ENCODE measurements around the gene TAF6L.
"Not testable (repeated sequence)": the region's sequence is repeated elsewhere in the genome, so short reads cannot be mapped to it uniquely, and the experiment has no call there.

TAF6L gene

GRCh38 chr11:62817129-62817528 is 45.9 kb downstream of the TAF6L start:
- Histone ChIP-seq H3K27me3 (no peaks in the 10 kb centered on the region), H3K9ac (no peak overlapping the region), H3K36me3 (peaks cover 87% of the 10 kb centered on the region), H3K27ac (no peak overlapping the region), H3K4me2 (no peak overlapping the region), H3K4me3 (no peak overlapping the region), H3K4me1 (no peaks in the 10 kb centered on the region), H3K9me3 (no peaks in the 10 kb centered on the region), H4K20me1 (no peaks in the 10 kb centered on the region)
- TF ChIP-seq Cebpa-rat (IDR thresholded peaks at IDR 0.05): no peak

GRCh38 chr11:62823677-62824076 is 52.5 kb downstream of the TAF6L start:
- Histone ChIP-seq H3K36me3 (peaks cover 99% of the 10 kb centered on the region), H3K27me3 (no peaks in the 10 kb centered on the region), H3K4me2 (no peak overlapping the region), H3K9ac (no peak overlapping the region), H3K9me3 (no peaks in the 10 kb centered on the region), H3K4me1 (no peaks in the 10 kb centered on the region), H4K20me1 (peaks cover 6% of the 10 kb centered on the region; the same call in 1 of the 2 replicates), H3K4me3 (no peak overlapping the region), H3K27ac (no peak overlapping the region)
- TF ChIP-seq Cebpa-rat (IDR thresholded peaks at IDR 0.05): no peak

GRCh38 chr11:62828130-62828529 is 56.9 kb downstream of the TAF6L start:
- H3K27me3 ChIP-seq, H3K9me3 ChIP-seq, H3K4me3 ChIP-seq, H3K9ac ChIP-seq, H3K27ac ChIP-seq, H3K4me2 ChIP-seq: not testable (repeated sequence)
- peaks cover 66% of the 10 kb centered on the region for H3K36me3 ChIP-seq
- H4K20me1 ChIP-seq: peaks cover 31% of the 10 kb centered on the region
- peaks cover 26% of the 10 kb centered on the region for H3K4me1 ChIP-seq

GRCh38 chr11:62830904-62831519 is 59.8 kb downstream of the TAF6L start:
- H3K36me3 ChIP-seq: peaks cover 65% of the 10 kb centered on the region
- peak overlapping the region; percentile 88 for H3K27ac ChIP-seq
- no peaks in the 10 kb centered on the region for H3K27me3 ChIP-seq
- H4K20me1 ChIP-seq: peaks cover 55% of the 10 kb centered on the region
- H3K9me3 ChIP-seq: no peaks in the 10 kb centered on the region
- H3K4me2 ChIP-seq: peak overlapping the region; percentile 92
- peak overlapping the region; percentile 91 for H3K9ac ChIP-seq
- H3K4me3 ChIP-seq: peak overlapping the region; percentile 77
- no peak for TF ChIP-seq Cebpa-rat (IDR thresholded peaks at IDR 0.05)
- H3K4me1 ChIP-seq: peaks cover 34% of the 10 kb centered on the region

- no peaks in the 10 kb centered on the region for H3K27me3 ChIP-seq
- H3K4me2 ChIP-seq: peak within 1 kb of the TSS; percentile 94
- peaks cover 34% of the 10 kb centered on the region for H3K4me1 ChIP-seq
- H3K9ac ChIP-seq: peak within 1 kb of the TSS; percentile 91
- peaks cover 60% of the 10 kb centered on the region for H4K20me1 ChIP-seq
- no peaks in the 10 kb centered on the region for H3K9me3 ChIP-seq
- peaks cover 65% of the 10 kb centered on the region for H3K36me3 ChIP-seq
- H3K27ac ChIP-seq: peak within 1 kb of the TSS; percentile 88
- peak within 1 kb of the TSS; percentile 77 for H3K4me3 ChIP-seq
- no peak for TF ChIP-seq Cebpa-rat (IDR thresholded peaks at IDR 0.05)
Observed at GRCh38 chr11:62831520-62832335, 60.5 kb downstream of the TAF6L start, which contains the start of gene STX5. STX5 (minus strand) TSS chr11:62832051; CDS start chr11:62831243, 808 bp downstream.

- Histone ChIP-seq H3K9ac (peak within 1 kb of the TSS; percentile 91), H3K4me1 (peaks cover 39% of the 10 kb centered on the region), H3K36me3 (peaks cover 65% of the 10 kb centered on the region), H4K20me1 (peaks cover 65% of the 10 kb centered on the region), H3K27ac (peak within 1 kb of the TSS; percentile 88), H3K9me3 (no peaks in the 10 kb centered on the region), H3K27me3 (no peaks in the 10 kb centered on the region), H3K4me3 (peak within 1 kb of the TSS; percentile 77), H3K4me2 (peak within 1 kb of the TSS; percentile 94)
- TF ChIP-seq Cebpa-rat (IDR thresholded peaks at IDR 0.05): no peak
Observed at GRCh38 chr11:62832336-62833234, 61.4 kb downstream of the TAF6L start, which contains the start of gene TEX54. TEX54 (minus strand) TSS chr11:62832841.

GRCh38 chr11:62835336-62835735 is 64.1 kb downstream of the TAF6L start:
- Histone ChIP-seq H3K9ac (peak overlapping the region; percentile 32), H3K4me3 (no peak overlapping the region), H3K27me3 (no peaks in the 10 kb centered on the region), H3K4me2 (no peak overlapping the region), H4K20me1 (peaks cover 51% of the 10 kb centered on the region), H3K4me1 (peaks cover 38% of the 10 kb centered on the region), H3K36me3 (peaks cover 52% of the 10 kb centered on the region), H3K27ac (no peak overlapping the region), H3K9me3 (no peaks in the 10 kb centered on the region)
- TF ChIP-seq Cebpa-rat (IDR thresholded peaks at IDR 0.05): no peak
